MM.1S (cell line): Measurements from ENCODE around the gene LRRC43.

Source experiments
- DNase-seq: peaks from one replicate; pipeline ENCODE4 v3.0.0-alpha.2; 2015
- H2AFZ ChIP-seq: fragments of 300-600 bp; sonication (generic); 2 replicates; pipeline ENCODE4 v1.6.0; 2016; ENCODE audit warnings: antibody characterized with exemption, low read length
- H3F3A ChIP-seq: fragments of 300-600 bp; sonication (generic); 2 replicates; pipeline ENCODE4 v1.6.1; 2016; ENCODE audit warnings: mild to moderate bottlenecking, antibody characterized with exemption, low read length, moderate library complexity, mixed read lengths; ENCODE audit not compliant: insufficient read depth
- H3K27ac ChIP-seq: fragments of 300-600 bp; sonication (generic); 2 replicates; pipeline ENCODE4 v1.5.1; 2016; ENCODE audit warnings: mild to moderate bottlenecking, low read length
- H3K27me3 ChIP-seq: fragments of 300-600 bp; sonication (generic); replicated peaks from 2 replicates; pipeline ENCODE4 v1.6.0; 2016; ENCODE audit warnings: low read length; ENCODE audit not compliant: insufficient read depth
- H3K36me3 ChIP-seq: fragments of 300-600 bp; sonication (generic); replicated peaks from 2 replicates; pipeline ENCODE4 v1.6.1; 2016; ENCODE audit warnings: mild to moderate bottlenecking, low read length, mixed read lengths; ENCODE audit not compliant: insufficient read depth
- H3K4me1 ChIP-seq: fragments of 300-600 bp; sonication (generic); 2 replicates; pipeline ENCODE4 v1.6.1; 2016; ENCODE audit warnings: low read length, mixed read lengths
- H3K4me2 ChIP-seq: fragments of 300-600 bp; sonication (generic); 2 replicates; pipeline ENCODE4 v1.6.0; 2016; ENCODE audit warnings: low read depth, low read length
- H3K4me3 ChIP-seq: fragments of 300-600 bp; sonication (generic); 2 replicates; pipeline ENCODE4 v1.5.1; 2016; ENCODE audit warnings: low read length, mixed read lengths
- H3K79me2 ChIP-seq: fragments of 300-600 bp; sonication (generic); 2 replicates; pipeline ENCODE4 v1.6.1; 2016; ENCODE audit warnings: mixed run types, low read length, mixed read lengths
- H3K9ac ChIP-seq: fragments of 300-600 bp; sonication (generic); 2 replicates; pipeline ENCODE4 v1.6.1; 2016; ENCODE audit warnings: low read length, mixed read lengths
- H3K9me2 ChIP-seq: fragments of 300-600 bp; sonication (generic); replicated peaks from 2 replicates; pipeline ENCODE4 v1.6.1; 2016; ENCODE audit warnings: mild to moderate bottlenecking, low read length, mixed read lengths; ENCODE audit not compliant: insufficient read depth
- H3K9me3 ChIP-seq: fragments of 300-600 bp; sonication (generic); replicated peaks from 2 replicates; pipeline ENCODE4 v1.6.1; 2016; ENCODE audit warnings: mild to moderate bottlenecking, low read length, mixed read lengths; ENCODE audit not compliant: insufficient read depth
- H4K20me1 ChIP-seq: fragments of 300-600 bp; sonication (generic); 2 replicates; pipeline ENCODE4 v1.6.1; 2016; ENCODE audit warnings: mild to moderate bottlenecking, low read length, moderate library complexity, mixed read lengths; ENCODE audit not compliant: insufficient read depth
- CTCF ChIP-seq: fragments of 300-600 bp; sonication (generic); IDR thresholded peaks from 2 replicates; pipeline ENCODE4 v1.5.1; 2016; ENCODE audit warnings: antibody characterized with exemption, low read length, mixed read lengths
- EZH2 ChIP-seq: fragments of 300-600 bp; sonication (generic); optimal IDR thresholded peaks from 2 replicates; pipeline ENCODE3; 2017; ENCODE audit warnings: low read depth, mild to moderate bottlenecking, antibody characterized with exemption, low read length, mixed read lengths
- EZH2phosphoT487 ChIP-seq: fragments of 300-600 bp; sonication (generic); IDR thresholded peaks from 2 replicates; pipeline ENCODE4 v1.6.1; 2018; ENCODE audit warnings: antibody characterized with exemption, low read length

The LRRC43 gene

GRCh38 chr12:122140467-122141257, 42.3 kb upstream of the LRRC43 start:
- Histone ChIP-seq H3K4me2 (no peak overlapping the region), H3K36me3 (no peaks in the 10 kb centered on the region), H3K4me1 (no peaks in the 10 kb centered on the region), H3K9me2 (no peaks in the 10 kb centered on the region), H4K20me1 (no peaks in the 10 kb centered on the region), H3F3A (no peaks in the 10 kb centered on the region), H2AFZ (no peak overlapping the region), H3K4me3 (no peak overlapping the region), H3K27ac (no peak overlapping the region), H3K79me2 (no peaks in the 10 kb centered on the region), H3K27me3 (no peaks in the 10 kb centered on the region), H3K9me3 (no peaks in the 10 kb centered on the region), H3K9ac (no peak overlapping the region)
- no peak for TF ChIP-seq EZH2phosphoT487
- no peak for TF ChIP-seq CTCF
- TF ChIP-seq EZH2: no peak
- DNase-seq: no peak

GRCh38 chr12:122141911-122142725, 40.8 kb upstream of the LRRC43 start:
- H3K9me3 ChIP-seq: no peaks in the 10 kb centered on the region
- no peak overlapping the region for H3K27ac ChIP-seq
- no peaks in the 10 kb centered on the region for H4K20me1 ChIP-seq
- no peak for DNase-seq
- H3K4me3 ChIP-seq: no peak overlapping the region
- TF ChIP-seq EZH2 (no peak), CTCF (no peak), EZH2phosphoT487 (no peak)
- no peak overlapping the region for H3K9ac ChIP-seq
- H3F3A ChIP-seq: no peaks in the 10 kb centered on the region
- H3K27me3 ChIP-seq: no peaks in the 10 kb centered on the region
- no peak overlapping the region for H3K4me2 ChIP-seq
- no peaks in the 10 kb centered on the region for H3K4me1 ChIP-seq
- no peaks in the 10 kb centered on the region for H3K9me2 ChIP-seq
- H2AFZ ChIP-seq: no peak overlapping the region
- H3K36me3 ChIP-seq: no peaks in the 10 kb centered on the region
- no peaks in the 10 kb centered on the region for H3K79me2 ChIP-seq

GRCh38 chr12:122142857-122143256, 40.1 kb upstream of the LRRC43 start:
- H2AFZ ChIP-seq: no peak overlapping the region
- TF ChIP-seq EZH2 (no peak), EZH2phosphoT487 (no peak), CTCF (no peak)
- no peaks in the 10 kb centered on the region for H4K20me1 ChIP-seq
- no peak overlapping the region for H3K4me3 ChIP-seq
- no peaks in the 10 kb centered on the region for H3K79me2 ChIP-seq
- H3K36me3 ChIP-seq: no peaks in the 10 kb centered on the region
- no peaks in the 10 kb centered on the region for H3K9me3 ChIP-seq
- no peaks in the 10 kb centered on the region for H3F3A ChIP-seq
- H3K4me2 ChIP-seq: no peak overlapping the region
- H3K4me1 ChIP-seq: no peaks in the 10 kb centered on the region
- H3K27me3 ChIP-seq: no peaks in the 10 kb centered on the region
- H3K9me2 ChIP-seq: no peaks in the 10 kb centered on the region
- DNase-seq: no peak
- H3K27ac ChIP-seq: no peak overlapping the region
- no peak overlapping the region for H3K9ac ChIP-seq
